ENCODE data around the gene RTP3.

GRCh38 chr3:46465196-46465520 lies 32.6 kb upstream of the RTP3 start:
- TF ChIP-seq CTCF (IDR thresholded peaks at IDR 0.05) (no peak), POLR2A (IDR thresholded peaks at IDR 0.05) (no peak)

Measured in adrenal gland (tissue), 5 donors.